ENCODE data around the gene FBXO24. TPM values are rescaled to one million over a fixed set of nuclear protein-coding genes. Genes with fewer than 3 reads are reported as not detected.

Gene FBXO24
- total and polyA plus RNA-seq, 9 of the 15 experiments (the other 6 are each of a cell fraction or from before 2014, with no cell fraction given) = 0.17 to 0.95 (median 0.50) TPM

DNA sequence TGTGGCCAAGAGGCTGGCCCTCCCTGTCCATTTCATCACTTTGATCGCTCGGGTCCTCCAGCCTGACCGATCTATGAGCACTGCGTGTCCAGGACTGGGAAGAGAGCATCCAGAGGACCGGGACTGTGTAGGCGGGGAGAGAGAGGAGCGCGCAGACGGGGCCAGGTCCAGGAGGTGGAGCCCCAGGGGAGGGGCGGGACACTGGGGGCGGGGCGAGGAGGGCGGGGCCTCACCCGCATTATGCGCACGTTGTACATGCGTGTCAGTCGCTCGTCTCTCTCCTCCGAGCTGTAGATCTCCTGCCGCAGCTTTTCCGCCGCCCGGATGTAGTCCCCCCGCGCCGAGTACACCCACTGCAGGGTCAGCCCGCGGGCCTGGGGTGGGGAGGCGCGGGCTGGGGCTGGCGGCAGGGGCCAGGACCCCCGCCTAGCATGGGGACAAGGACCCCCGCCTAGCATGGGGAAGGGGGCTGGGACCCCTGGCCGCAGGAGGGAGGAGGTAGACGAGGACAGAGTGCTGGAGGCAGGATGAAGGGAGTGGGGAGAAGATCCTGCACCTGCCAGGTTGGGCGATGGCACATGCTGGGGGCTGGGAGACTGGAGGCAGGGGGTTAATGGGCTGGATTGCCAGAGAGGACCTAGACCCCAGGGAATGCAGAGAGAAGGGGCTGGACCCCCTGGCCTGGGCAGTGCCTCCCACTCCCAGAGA lies 40.6 kb downstream of the FBXO24 start (continued):
- TF ChIP-seq SMAD4 (CRISPR knock-in tag; conservative IDR thresholded peaks at IDR 0.05) (no peak), HIVEP1 (CRISPR knock-in tag; IDR thresholded peaks at IDR 0.05) (no peak), NEUROD1 (IDR thresholded peaks at IDR 0.05; ENCODE audit: borderline replicate concordance, low read depth, low read length, partially characterized antibody) (no peak), POLR2AphosphoS5 (IDR thresholded peaks at IDR 0.05; ENCODE audit: control insufficient read depth, insufficient read depth, low read depth, low read length) (peak; percentile 43; the same call in 1 of the 2 replicates), CBX5 (IDR thresholded peaks at IDR 0.05; ENCODE audit: borderline replicate concordance, low read depth) (no peak), KLF6 (CRISPR knock-in tag; IDR thresholded peaks at IDR 0.05; ENCODE audit: borderline replicate concordance) (no peak), POLR2G (IDR thresholded peaks at IDR 0.05; ENCODE audit: low read depth, low read length) (peak; percentile 78), ETV1 (tag; conservative IDR thresholded peaks at IDR 0.05; ENCODE audit: low read depth) (peak; percentile 71)
- TF ChIP-seq, protein P1, sequence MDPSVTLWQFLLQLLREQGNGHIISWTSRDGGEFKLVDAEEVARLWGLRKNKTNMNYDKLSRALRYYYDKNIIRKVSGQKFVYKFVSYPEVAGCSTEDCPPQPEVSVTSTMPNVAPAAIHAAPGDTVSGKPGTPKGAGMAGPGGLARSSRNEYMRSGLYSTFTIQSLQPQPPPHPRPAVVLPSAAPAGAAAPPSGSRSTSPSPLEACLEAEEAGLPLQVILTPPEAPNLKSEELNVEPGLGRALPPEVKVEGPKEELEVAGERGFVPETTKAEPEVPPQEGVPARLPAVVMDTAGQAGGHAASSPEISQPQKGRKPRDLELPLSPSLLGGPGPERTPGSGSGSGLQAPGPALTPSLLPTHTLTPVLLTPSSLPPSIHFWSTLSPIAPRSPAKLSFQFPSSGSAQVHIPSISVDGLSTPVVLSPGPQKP (CRISPR knock-in tag; IDR thresholded peaks at IDR 0.05) = no peak
- TF ChIP-seq, protein P2, sequence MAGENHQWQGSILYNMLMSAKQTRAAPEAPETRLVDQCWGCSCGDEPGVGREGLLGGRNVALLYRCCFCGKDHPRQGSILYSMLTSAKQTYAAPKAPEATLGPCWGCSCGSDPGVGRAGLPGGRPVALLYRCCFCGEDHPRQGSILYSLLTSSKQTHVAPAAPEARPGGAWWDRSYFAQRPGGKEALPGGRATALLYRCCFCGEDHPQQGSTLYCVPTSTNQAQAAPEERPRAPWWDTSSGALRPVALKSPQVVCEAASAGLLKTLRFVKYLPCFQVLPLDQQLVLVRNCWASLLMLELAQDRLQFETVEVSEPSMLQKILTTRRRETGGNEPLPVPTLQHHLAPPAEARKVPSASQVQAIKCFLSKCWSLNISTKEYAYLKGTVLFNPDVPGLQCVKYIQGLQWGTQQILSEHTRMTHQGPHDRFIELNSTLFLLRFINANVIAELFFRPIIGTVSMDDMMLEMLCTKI (IDR thresholded peaks at IDR 0.05; ENCODE audit: partially characterized antibody) = no peak
